ENCODE results near the gene IL3.

Gene IL3

DNA sequence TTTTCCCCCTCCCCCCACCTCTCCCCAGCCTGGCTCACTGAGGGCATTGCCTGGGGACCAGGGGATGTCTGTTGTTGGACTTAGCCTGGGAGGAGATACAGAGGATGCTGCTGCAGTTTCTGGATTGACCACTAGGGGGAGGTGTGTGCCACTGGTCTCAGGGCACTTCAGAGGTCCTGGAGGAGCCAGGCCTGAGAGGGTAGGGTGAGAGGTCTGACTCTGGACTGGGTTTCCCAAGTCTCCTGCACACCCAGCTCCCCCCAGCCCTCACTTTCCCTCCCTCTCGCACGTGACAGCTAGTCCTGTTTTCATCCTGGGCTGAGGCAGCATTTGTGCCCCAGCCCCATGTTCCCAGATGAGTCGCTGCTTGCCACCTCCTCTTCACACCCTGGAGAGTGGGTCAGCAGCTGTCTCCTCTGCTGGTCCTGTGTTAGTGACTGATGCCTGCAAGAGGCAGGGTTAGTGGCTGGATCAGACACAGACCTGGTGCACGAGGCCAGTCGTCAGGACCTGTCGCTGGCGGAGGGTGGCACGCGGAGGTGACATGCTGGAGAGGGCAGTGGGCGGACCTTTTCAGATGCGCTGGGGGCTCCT lies 4.4 kb downstream of the IL3 start:
- no peaks in the 10 kb centered on the region for H3K4me1 ChIP-seq (ENCODE audit: control insufficient read depth in 5 of 5, insufficient read depth in 5 of 5, low read length in 5 of 5)
- no peak overlapping the region for H3K9ac ChIP-seq (ENCODE audit: low read length in 5 of 5)
- H3K4me3 ChIP-seq (ENCODE audit: low read depth in 1 of 5, low read length in 5 of 5) = no peak overlapping the region
- H3K36me3 ChIP-seq (ENCODE audit: control insufficient read depth in 5 of 5, insufficient read depth in 5 of 5, low read length in 5 of 5) = no peaks in the 10 kb centered on the region
- no peak overlapping the region for H3K27ac ChIP-seq (ENCODE audit: low read depth, low read length)
- no peaks in the 10 kb centered on the region for H3K27me3 ChIP-seq (ENCODE audit: control insufficient read depth in 5 of 5, insufficient read depth in 4 of 5, low read length in 5 of 5)
- no peaks in the 10 kb centered on the region for H3K9me3 ChIP-seq (ENCODE audit: control insufficient read depth in 5 of 5, low read length in 5 of 5)

DNA sequence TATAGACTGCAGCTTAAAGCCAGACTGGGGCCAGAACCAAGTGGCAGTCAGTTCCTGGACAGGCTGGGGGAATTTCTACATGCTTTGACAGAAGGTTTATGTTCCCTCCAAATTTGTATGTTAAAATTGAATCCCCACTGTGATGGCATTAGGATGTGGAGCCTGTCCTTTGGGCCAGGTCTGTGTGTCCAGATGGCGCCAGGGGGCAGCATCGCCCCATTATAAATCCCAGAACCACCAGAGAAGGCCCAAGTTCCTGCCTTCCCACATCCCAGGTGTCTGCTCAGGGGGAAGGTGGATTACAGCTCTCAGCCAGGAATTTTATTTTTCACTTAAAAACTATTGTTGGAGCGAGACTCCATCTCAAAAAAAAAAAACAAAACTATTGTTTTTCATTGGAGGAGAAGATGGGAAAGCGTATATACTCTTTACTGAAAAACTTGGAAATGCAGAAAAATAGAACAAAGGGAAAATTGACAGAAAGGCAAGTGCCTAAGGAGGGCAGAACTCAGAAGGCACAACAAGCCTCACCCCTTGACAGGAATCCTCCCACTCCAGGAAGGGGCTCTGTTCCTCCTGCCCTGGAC lies 5.0 kb downstream of the IL3 start:
- no peaks in the 10 kb centered on the region for H3K27me3 ChIP-seq (ENCODE audit: control insufficient read depth in 5 of 5, insufficient read depth in 4 of 5, low read length in 5 of 5)
- no peak overlapping the region for H3K4me3 ChIP-seq (ENCODE audit: low read depth in 1 of 5, low read length in 5 of 5)
- no peaks in the 10 kb centered on the region for H3K36me3 ChIP-seq (ENCODE audit: control insufficient read depth in 5 of 5, insufficient read depth in 5 of 5, low read length in 5 of 5)
- H3K4me1 ChIP-seq (ENCODE audit: control insufficient read depth in 5 of 5, insufficient read depth in 5 of 5, low read length in 5 of 5) = peaks cover 0 to 5% (median 0%) of the 10 kb centered on the region in 5 donors
- no peak overlapping the region for H3K9ac ChIP-seq (ENCODE audit: low read length in 5 of 5)
- H3K9me3 ChIP-seq (ENCODE audit: control insufficient read depth in 5 of 5, low read length in 5 of 5) = no peaks in the 10 kb centered on the region
- no peak overlapping the region for H3K27ac ChIP-seq (ENCODE audit: low read depth, low read length)

DNA sequence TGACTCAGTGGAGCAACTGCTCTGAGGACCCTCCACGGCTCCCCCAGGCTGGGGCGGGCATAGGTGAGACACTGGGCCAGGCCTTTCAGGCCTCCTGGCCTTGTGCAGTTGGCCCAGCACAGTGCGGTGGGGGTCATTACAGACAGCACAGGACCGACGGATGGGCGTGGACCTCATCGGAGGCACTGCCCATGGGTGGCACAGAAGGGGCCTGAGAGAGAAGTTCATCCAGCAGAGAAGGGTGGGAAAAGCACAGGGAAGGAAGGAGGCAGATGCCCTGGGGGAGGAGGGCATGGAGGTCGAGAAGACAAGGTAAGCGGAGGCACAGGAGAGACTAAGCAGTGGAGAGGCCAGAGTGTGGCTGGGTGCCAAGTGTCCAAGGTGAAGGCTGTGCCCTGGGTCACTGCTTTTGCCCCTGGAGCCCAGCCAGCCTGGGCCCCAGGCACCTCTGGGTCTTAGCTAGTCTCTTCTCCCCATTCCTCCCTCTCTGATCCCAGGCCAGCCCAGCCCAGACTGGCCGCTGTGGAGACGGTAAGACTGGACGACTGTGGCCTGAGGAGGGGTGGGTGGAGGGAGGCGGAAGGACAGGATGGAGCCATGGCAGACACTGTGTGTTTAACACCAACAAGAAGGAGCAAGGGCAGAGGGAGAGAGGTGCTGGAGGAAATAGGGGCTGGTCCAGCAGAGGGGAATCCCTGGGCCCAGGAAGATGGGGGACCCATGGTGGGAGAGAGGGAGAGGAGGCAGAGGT lies 5.7 kb downstream of the IL3 start:
- Histone ChIP-seq H3K36me3 (ENCODE audit: control insufficient read depth in 5 of 5, insufficient read depth in 5 of 5, low read length in 5 of 5) (no peaks in the 10 kb centered on the region), H3K27me3 (ENCODE audit: control insufficient read depth in 5 of 5, insufficient read depth in 4 of 5, low read length in 5 of 5) (no peaks in the 10 kb centered on the region), H3K27ac (ENCODE audit: low read depth, low read length) (no peak overlapping the region), H3K9ac (ENCODE audit: low read length in 5 of 5) (peak overlapping the region in 1 of 5 donors; percentile 35), H3K9me3 (ENCODE audit: control insufficient read depth in 5 of 5, low read length in 5 of 5) (no peaks in the 10 kb centered on the region), H3K4me1 (ENCODE audit: control insufficient read depth in 5 of 5, insufficient read depth in 5 of 5, low read length in 5 of 5) (peaks cover 0 to 10% (median 0%) of the 10 kb centered on the region in 5 donors), H3K4me3 (ENCODE audit: low read depth in 1 of 5, low read length in 5 of 5) (no peak overlapping the region)

DNA sequence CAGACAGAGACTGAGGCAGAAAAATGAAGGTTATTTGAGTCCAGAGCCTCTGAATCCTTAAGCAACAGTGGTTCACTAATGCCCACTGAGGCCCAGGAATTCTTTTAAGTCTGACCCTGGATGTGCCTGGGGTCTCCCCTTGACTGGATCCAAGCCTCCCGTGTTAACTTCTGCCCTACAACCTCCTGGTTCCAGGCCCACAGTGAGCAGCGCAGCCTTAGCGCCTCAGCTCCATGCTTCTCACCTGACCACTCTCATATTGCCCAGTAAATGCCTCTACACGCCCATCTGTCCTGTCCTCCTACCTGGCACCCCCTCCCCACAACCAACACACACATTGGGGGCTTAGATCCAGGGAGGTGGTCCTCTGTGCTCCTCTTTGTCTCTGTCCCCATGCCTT lies 6.4 kb downstream of the IL3 start:
- Histone ChIP-seq H3K36me3 (ENCODE audit: control insufficient read depth in 5 of 5, insufficient read depth in 5 of 5, low read length in 5 of 5) (no peaks in the 10 kb centered on the region), H3K4me3 (ENCODE audit: low read depth in 1 of 5, low read length in 5 of 5) (no peak overlapping the region), H3K9me3 (ENCODE audit: control insufficient read depth in 5 of 5, low read length in 5 of 5) (no peaks in the 10 kb centered on the region), H3K9ac (ENCODE audit: low read length in 5 of 5) (no peak overlapping the region), H3K27ac (ENCODE audit: low read depth, low read length) (no peak overlapping the region), H3K4me1 (ENCODE audit: control insufficient read depth in 5 of 5, insufficient read depth in 5 of 5, low read length in 5 of 5) (peaks cover 0 to 11% (median 0%) of the 10 kb centered on the region in 5 donors), H3K27me3 (ENCODE audit: control insufficient read depth in 5 of 5, insufficient read depth in 4 of 5, low read length in 5 of 5) (no peaks in the 10 kb centered on the region)

DNA sequence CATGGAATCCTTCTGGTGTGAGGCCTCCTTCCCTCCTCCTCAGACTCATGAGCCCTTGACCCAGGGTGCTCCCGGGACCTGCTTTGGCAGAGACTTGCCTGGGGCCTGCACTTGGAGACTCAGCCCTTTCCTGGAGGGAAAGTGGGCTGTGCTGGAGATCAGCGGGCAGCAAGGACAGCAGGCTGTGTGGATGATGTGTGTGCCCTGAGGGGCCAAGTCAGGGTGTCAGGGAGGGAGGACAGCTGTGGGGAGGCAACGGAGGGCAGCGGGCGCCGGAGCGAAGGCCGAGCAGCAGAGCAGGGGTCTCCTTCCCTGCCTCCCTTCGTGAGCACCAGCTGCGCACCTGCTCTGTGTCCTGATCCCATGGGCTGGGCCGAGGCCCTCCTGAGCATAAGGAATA lies 7.0 kb downstream of the IL3 start:
- H3K4me1 ChIP-seq (ENCODE audit: control insufficient read depth in 5 of 5, insufficient read depth in 5 of 5, low read length in 5 of 5) = peaks cover 0 to 11% (median 0%) of the 10 kb centered on the region in 5 donors
- H3K27ac ChIP-seq (ENCODE audit: low read depth, low read length) = no peak overlapping the region
- no peaks in the 10 kb centered on the region for H3K36me3 ChIP-seq (ENCODE audit: control insufficient read depth in 5 of 5, insufficient read depth in 5 of 5, low read length in 5 of 5)
- H3K9me3 ChIP-seq (ENCODE audit: control insufficient read depth in 5 of 5, low read length in 5 of 5) = no peaks in the 10 kb centered on the region
- no peak overlapping the region for H3K9ac ChIP-seq (ENCODE audit: low read length in 5 of 5)
- no peak overlapping the region for H3K4me3 ChIP-seq (ENCODE audit: low read depth in 1 of 5, low read length in 5 of 5)
- H3K27me3 ChIP-seq (ENCODE audit: control insufficient read depth in 5 of 5, insufficient read depth in 4 of 5, low read length in 5 of 5) = no peaks in the 10 kb centered on the region

DNA sequence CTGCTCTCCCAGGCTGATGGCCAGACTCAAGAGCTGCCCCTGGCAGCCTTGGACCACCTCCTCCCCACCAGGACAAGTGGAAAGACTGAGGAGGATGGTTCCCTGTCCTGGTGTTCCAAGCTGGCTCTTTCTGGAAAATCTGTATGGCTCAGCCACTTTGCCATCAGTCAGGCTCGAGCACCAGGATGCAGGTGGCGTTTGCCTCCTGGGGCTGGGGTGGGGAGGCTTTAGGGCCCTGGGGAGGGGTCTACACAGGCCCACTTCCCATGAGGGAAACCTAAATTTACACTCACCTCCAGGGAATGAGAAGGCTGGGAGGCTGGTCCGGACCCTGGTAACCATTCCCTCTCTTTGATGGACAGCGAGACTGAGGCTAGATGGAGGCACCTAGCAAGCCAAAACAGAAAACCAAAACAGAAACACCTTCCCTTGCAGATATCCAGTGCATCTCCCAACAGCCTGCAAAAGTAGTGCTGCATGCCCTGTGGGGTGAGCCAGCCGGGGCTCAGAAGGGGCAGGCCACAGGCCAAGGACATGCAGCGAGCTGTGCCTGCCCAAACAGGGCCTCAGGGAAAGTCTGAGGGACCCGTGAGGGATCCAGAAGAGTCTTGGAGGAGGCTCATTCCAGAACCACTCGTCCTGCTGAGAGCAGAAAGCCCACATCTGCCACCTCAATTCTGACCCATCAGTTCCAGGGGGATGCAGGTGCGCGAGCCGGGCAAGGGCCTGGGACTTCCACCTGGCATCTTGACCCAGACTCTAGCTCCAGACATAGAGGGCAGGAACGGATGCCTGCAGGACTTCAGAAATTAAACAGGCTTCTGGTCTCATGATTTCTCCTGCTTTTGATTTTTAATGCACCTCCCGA lies 7.7 kb downstream of the IL3 start:
- no peaks in the 10 kb centered on the region for H3K9me3 ChIP-seq (ENCODE audit: control insufficient read depth in 5 of 5, low read length in 5 of 5)
- no peak overlapping the region for H3K4me3 ChIP-seq (ENCODE audit: low read depth in 1 of 5, low read length in 5 of 5)
- H3K4me1 ChIP-seq (ENCODE audit: control insufficient read depth in 5 of 5, insufficient read depth in 5 of 5, low read length in 5 of 5) = peaks cover 0 to 11% (median 0%) of the 10 kb centered on the region in 5 donors
- H3K9ac ChIP-seq (ENCODE audit: low read length in 5 of 5) = no peak overlapping the region
- H3K36me3 ChIP-seq (ENCODE audit: control insufficient read depth in 5 of 5, insufficient read depth in 5 of 5, low read length in 5 of 5) = no peaks in the 10 kb centered on the region
- H3K27ac ChIP-seq (ENCODE audit: low read depth, low read length) = no peak overlapping the region
- no peaks in the 10 kb centered on the region for H3K27me3 ChIP-seq (ENCODE audit: control insufficient read depth in 5 of 5, insufficient read depth in 4 of 5, low read length in 5 of 5)

DNA sequence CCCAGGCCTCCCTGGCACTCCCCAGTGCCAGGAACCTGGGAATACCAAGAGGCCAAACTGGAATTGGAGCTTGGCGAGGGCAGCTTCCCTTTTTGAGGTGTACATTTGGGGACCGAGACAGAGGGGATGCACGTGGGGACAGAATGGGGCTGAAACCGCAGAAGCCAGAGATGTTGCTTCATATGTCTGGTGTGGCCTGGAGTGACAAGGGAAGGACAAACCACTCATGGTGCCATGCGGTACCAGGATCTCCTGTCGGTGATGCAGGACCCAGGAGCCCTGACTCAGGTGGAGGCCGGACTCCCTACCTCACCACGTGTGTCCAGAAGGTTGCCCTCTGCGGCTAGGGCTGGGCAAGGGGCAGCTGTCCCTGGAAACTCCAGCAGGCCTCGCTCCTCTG lies 9.1 kb downstream of the IL3 start:
- H3K9ac ChIP-seq (ENCODE audit: low read length in 5 of 5) = no peak overlapping the region
- H3K27me3 ChIP-seq (ENCODE audit: control insufficient read depth in 5 of 5, insufficient read depth in 4 of 5, low read length in 5 of 5) = no peaks in the 10 kb centered on the region
- no peak overlapping the region for H3K27ac ChIP-seq (ENCODE audit: low read depth, low read length)
- no peaks in the 10 kb centered on the region for H3K36me3 ChIP-seq (ENCODE audit: control insufficient read depth in 5 of 5, insufficient read depth in 5 of 5, low read length in 5 of 5)
- H3K9me3 ChIP-seq (ENCODE audit: control insufficient read depth in 5 of 5, low read length in 5 of 5) = no peaks in the 10 kb centered on the region
- H3K4me1 ChIP-seq (ENCODE audit: control insufficient read depth in 5 of 5, insufficient read depth in 5 of 5, low read length in 5 of 5) = peaks cover 0 to 11% (median 0%) of the 10 kb centered on the region in 5 donors
- no peak overlapping the region for H3K4me3 ChIP-seq (ENCODE audit: low read depth in 1 of 5, low read length in 5 of 5)

DNA sequence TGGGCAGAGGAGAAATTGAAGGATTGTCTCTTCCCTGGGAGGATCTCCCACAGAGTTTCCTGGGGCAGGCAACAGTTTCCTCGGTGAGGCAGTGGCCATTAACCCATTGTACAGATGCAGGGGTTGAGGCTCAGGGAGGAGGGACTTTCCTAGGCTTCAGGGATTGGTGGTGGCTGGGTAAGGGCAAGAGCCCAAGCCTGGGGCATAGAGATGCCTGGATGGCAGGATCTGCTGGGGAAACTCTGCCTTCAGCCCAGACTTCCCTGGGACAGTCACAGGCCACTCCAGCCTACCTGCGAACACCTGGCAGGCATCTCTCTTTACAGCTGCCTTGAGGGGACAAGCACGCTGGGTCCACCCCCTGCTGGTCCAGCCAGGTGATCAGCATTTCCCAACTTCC lies 9.5 kb downstream of the IL3 start:
- Histone ChIP-seq H3K27me3 (ENCODE audit: control insufficient read depth in 5 of 5, insufficient read depth in 4 of 5, low read length in 5 of 5) (no peaks in the 10 kb centered on the region), H3K27ac (ENCODE audit: low read depth, low read length) (no peak overlapping the region), H3K9me3 (ENCODE audit: control insufficient read depth in 5 of 5, low read length in 5 of 5) (no peaks in the 10 kb centered on the region), H3K36me3 (ENCODE audit: control insufficient read depth in 5 of 5, insufficient read depth in 5 of 5, low read length in 5 of 5) (no peaks in the 10 kb centered on the region), H3K4me1 (ENCODE audit: control insufficient read depth in 5 of 5, insufficient read depth in 5 of 5, low read length in 5 of 5) (peaks cover 0 to 15% (median 1%) of the 10 kb centered on the region in 5 donors), H3K4me3 (ENCODE audit: low read depth in 1 of 5, low read length in 5 of 5) (no peak overlapping the region), H3K9ac (ENCODE audit: low read length in 5 of 5) (no peak overlapping the region)

DNA sequence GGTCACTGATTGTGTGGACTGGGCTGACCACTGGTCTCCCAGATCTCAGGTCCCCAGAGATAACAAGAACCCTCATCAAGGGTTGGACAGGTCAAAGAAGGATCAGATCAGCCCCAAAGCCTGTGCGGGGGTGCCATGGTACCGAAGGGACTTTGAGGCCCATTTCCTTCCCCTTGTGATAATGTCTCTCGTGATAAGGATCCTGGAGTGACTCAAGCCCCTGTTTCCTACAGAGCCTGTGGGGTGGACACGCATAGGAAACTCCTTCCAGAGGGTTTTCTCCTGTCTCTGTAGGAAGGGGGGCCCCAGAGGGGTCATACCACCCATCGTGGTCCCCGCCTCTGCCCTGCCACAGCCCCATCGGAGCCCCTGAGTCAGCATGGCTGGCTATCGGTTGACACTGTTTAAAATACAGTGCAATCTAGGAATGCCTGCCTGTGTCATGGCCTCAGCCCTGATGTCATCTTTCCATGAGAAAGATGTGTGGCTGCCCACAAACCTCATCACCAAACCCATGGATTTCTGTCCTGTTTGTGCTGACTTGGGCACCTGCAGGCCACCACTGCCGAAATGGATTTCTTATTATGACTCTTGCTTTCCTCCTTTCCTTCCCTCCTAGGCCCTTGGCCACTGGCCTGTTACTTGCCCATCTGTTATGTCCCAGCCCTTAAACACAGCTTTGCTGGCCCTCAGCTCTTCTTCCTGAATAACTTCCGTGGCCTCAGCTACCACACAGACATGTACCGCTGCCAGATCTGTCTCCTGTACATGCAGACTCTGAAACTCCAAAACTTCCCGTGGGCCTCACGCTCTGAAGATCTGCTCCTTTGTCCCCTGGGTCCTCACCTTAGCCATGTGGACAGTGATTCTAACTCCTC lies 10.2 kb downstream of the IL3 start:
- Histone ChIP-seq H3K27me3 (ENCODE audit: control insufficient read depth in 5 of 5, insufficient read depth in 4 of 5, low read length in 5 of 5) (no peaks in the 10 kb centered on the region), H3K9me3 (ENCODE audit: control insufficient read depth in 5 of 5, low read length in 5 of 5) (no peaks in the 10 kb centered on the region), H3K27ac (ENCODE audit: low read depth, low read length) (no peak overlapping the region), H3K4me3 (ENCODE audit: low read depth in 1 of 5, low read length in 5 of 5) (no peak overlapping the region), H3K4me1 (ENCODE audit: control insufficient read depth in 5 of 5, insufficient read depth in 5 of 5, low read length in 5 of 5) (peaks cover 0 to 18% (median 6%) of the 10 kb centered on the region in 5 donors), H3K36me3 (ENCODE audit: control insufficient read depth in 5 of 5, insufficient read depth in 5 of 5, low read length in 5 of 5) (no peaks in the 10 kb centered on the region), H3K9ac (ENCODE audit: low read length in 5 of 5) (no peak overlapping the region)

Data from subcutaneous abdominal adipose tissue (tissue), 5 donors.